ENCODE data around the gene PLVAP. TPM values are rescaled to one million over a fixed set of nuclear protein-coding genes. Genes with fewer than 3 reads are reported as not detected.
"Not testable (repeated sequence)": the region's sequence is repeated elsewhere in the genome, so short reads cannot be mapped to it uniquely, and the experiment has no call there.

PLVAP gene
- total and polyA plus RNA-seq, 5 donors, result 81.7 to 113 (median 105) TPM

DNA sequence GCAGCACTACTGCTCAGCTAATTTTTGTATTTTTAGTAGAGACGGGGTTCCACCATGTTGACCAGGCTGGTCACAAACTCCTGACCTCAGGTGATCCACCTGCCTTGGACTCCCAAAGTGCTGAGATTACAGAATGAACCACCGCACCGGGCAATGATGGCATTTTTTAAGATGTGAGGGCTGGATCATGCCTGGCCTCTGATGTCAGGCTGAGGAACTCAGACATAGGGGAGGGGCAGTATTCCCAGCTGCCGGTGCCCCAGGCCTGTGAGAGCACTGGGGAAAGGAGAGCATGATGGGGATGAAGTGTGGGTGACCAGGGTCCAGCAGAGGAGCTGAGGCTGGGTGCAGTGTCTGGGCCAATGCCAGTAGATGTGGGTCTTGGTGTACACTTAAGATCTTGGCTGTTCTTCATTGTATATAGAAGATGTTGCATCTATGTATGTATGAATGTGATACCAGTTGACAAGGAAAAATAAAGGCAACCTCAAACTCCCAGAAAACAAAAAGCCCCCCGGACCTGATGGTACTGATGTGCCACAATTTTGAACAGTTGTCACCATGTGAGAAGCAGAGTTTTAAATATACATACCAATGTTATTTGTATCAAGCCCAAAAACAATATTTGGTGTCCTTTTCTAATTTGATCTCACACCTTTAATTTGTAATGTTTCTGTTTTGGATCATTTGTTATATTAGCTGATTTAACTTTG, 3.4 kb upstream of the PLVAP start:
- H3K4me3 ChIP-seq (ENCODE audit: low read length), result no peak overlapping the region
- no peaks in the 10 kb centered on the region for H3K4me1 ChIP-seq (ENCODE audit: control insufficient read depth, insufficient read depth, low read length)
- ATAC-seq (no peak), DNase-seq (peak in 1 of 3 donors; percentile 30)
- no peaks in the 10 kb centered on the region for H3K27me3 ChIP-seq (ENCODE audit: control insufficient read depth, insufficient read depth)
- 94% methylated on average over 5 of the region's 5 CpGs for WGBS
- intact Hi-C loops (cut with DNase I), result loop anchor here in 2 of 4 donors (10.0 kb wide), 1 partner anchor 86 kb away; no protein-coding TSS in a partner anchor
- no peak overlapping the region for H3K27ac ChIP-seq (ENCODE audit: low read length)
- H3K9me3 ChIP-seq (ENCODE audit: control insufficient read depth, low read length), result no peaks in the 10 kb centered on the region

DNA sequence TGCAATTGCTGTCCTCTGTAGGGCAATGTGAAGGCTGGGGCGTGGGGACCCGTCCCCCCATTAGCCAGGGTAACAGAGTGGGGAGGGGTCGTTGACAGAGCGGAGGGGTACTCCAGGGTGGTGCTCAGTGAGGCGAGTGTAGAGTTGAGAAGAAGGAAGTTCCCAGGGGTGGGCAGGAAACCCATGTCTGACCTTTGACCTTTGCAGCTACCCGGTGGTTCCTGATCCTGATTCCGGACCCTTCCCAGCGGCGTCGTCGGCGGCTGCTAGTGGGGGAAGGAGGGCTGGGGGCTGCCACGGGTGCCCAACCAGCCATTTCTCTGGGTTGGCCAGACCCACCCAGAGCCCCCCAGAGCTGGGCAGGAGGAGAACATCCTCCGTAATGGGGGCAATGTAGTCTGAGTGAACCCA, 2.1 kb upstream of the PLVAP start:
- WGBS, result 30% methylated on average over 14 of the region's 14 CpGs
- intact Hi-C loops (cut with DNase I), result no loop called here
- Histone ChIP-seq H3K27me3 (ENCODE audit: control insufficient read depth, insufficient read depth) (no peaks in the 10 kb centered on the region), H3K4me1 (ENCODE audit: control insufficient read depth, insufficient read depth, low read length) (no peaks in the 10 kb centered on the region), H3K9me3 (ENCODE audit: control insufficient read depth, low read length) (no peaks in the 10 kb centered on the region), H3K4me3 (ENCODE audit: low read length) (no peak overlapping the region), H3K27ac (ENCODE audit: low read length) (no peak overlapping the region)
- DNase-seq (peak in 1 of 3 donors; percentile 66), ATAC-seq (no peak)

DNA sequence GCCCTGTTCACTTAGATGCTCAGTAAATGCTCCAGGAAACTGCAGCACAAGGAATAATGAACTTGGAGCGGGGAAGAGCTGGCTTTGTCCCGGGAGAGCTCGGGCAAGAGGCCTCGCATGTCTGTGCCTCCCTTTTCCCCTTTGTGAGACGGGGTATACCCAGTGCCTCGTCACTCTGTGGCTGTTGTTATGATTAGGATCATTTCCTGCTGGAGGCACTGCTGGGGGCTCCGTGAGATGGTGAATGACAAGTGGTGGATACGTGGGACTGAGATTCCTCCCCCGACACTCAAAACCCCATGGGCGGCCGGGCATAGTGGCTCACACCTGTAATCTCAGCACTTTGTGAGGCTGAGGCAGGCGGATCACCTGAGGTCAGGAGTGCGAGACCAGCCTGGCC, 1.1 kb upstream of the PLVAP start:
- DNase-seq (no peak), ATAC-seq (no peak)
- no peaks in the 10 kb centered on the region for H3K9me3 ChIP-seq (ENCODE audit: control insufficient read depth, low read length)
- WGBS, result 66% methylated on average over 13 of the region's 13 CpGs
- H3K27ac ChIP-seq (ENCODE audit: low read length), result no peak overlapping the region
- intact Hi-C loops (cut with DNase I), result no loop called here
- no peaks in the 10 kb centered on the region for H3K4me1 ChIP-seq (ENCODE audit: control insufficient read depth, insufficient read depth, low read length)
- no peak overlapping the region for H3K4me3 ChIP-seq (ENCODE audit: low read length)
- no peaks in the 10 kb centered on the region for H3K27me3 ChIP-seq (ENCODE audit: control insufficient read depth, insufficient read depth)

DNA sequence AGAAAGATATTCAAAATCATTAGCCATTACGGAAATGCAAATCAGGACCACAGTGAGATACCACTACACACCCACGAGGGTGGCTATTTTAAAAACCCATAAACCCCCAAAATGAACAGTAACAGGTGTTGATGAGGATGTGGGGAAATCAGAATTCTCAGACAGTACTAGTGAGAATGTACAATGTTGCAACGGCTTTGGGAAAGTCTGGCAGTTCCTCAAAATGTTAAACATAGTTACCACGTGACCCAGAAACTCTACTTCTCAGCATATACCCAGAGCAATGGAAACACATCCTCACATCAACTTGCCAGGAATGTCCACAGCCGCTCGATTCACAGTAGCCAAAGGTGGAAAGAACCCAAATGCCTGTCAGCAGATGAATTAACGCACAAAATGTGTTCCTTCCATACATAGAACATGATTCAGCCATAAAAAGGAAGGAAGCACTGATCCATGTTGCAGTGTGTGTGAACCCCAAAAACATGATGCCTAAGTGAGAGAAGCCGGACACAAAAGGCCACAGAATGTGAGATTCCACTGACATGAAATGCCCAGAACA, 7.0 kb downstream of the PLVAP start:
- intact Hi-C loops (cut with DNase I), result no loop called here
- ATAC-seq, result peak in 1 of 2 donors; percentile 24
- Histone ChIP-seq H3K4me3 (ENCODE audit: low read length) (no peak overlapping the region), H3K9me3 (ENCODE audit: control insufficient read depth, low read length) (no peaks in the 10 kb centered on the region), H3K4me1 (ENCODE audit: control insufficient read depth, insufficient read depth, low read length) (no peaks in the 10 kb centered on the region), H3K27ac (ENCODE audit: low read length) (no peak overlapping the region), H3K27me3 (ENCODE audit: control insufficient read depth, insufficient read depth) (no peaks in the 10 kb centered on the region)
- 33% methylated on average over 8 of the region's 8 CpGs for WGBS
- DNase-seq, result peak in 1 of 3 donors; percentile 4

DNA sequence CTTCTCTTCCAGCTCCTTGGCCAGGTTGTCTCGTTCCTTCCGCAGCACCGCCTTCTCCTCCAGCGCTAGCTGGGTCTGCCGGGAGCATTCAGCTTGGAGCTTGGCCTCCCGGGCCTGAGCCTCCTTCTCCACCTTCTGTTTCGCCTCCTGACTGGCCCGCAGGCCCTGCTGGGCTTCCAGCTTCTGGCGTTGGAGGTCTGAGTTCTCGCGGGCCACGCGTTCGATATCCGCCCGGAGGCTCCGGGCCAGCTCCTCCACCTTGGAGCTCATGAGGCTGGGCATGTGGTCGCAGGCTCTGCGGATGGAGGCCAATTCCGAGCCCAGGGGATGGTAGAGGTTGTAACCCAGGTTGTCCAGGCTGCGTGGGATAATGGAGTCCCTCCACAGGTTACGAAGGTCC, 11.8 kb downstream of the PLVAP start:
- Histone ChIP-seq H3K27me3 (ENCODE audit: control insufficient read depth, insufficient read depth) (no peaks in the 10 kb centered on the region), H3K27ac (ENCODE audit: low read length) (no peak overlapping the region), H3K9me3 (ENCODE audit: control insufficient read depth, low read length) (no peaks in the 10 kb centered on the region), H3K4me1 (ENCODE audit: control insufficient read depth, insufficient read depth, low read length) (no peaks in the 10 kb centered on the region), H3K4me3 (ENCODE audit: low read length) (no peak overlapping the region)
- WGBS, result 95% methylated on average over 22 of the region's 22 CpGs
- DNase-seq (peak in 1 of 3 donors; percentile 29), ATAC-seq (no peak)
- intact Hi-C loops (cut with DNase I), result no loop called here

DNA sequence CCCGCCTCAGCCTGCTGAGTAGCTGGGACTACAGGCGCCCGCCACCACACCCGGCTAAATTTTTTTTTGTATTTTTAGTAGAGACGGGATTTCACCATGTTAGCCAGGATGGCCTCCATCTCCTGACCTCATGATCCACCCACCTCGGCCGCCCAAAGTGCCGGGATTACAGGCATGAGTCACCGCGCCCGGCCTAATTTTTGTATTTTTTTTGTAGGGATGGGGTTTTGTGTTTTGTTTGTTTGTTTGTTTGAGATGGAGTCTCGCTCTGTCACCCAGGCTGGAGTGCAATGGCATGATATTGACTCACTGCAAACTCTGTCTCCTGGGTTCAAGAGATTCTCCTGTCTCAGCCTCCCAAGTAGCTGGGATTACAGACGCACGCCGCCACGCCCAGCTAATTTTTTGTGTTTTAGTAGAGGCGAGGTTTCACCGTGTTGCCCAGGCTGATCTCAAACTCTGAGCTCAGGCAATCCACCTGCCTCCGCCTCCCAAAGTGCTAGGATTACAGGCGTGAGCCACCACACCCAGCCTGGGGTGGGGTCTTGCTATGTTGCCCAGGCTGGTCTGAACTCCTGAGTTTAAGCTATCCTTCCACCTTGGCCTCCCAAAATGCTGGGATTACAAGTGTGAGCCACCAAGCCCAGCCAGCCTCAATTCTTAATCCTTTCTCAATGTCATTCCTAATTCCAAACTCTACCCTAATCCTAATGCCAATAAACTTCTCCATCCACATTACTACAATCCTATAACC, 13.1 kb downstream of the PLVAP start:
- 91% methylated on average over 20 of the region's 20 CpGs for WGBS
- H3K4me3 ChIP-seq (ENCODE audit: low read length); H3K4me1 ChIP-seq (ENCODE audit: control insufficient read depth, insufficient read depth, low read length); H3K27me3 ChIP-seq (ENCODE audit: control insufficient read depth, insufficient read depth); ATAC-seq; H3K27ac ChIP-seq (ENCODE audit: low read length); intact Hi-C loops (cut with DNase I); H3K9me3 ChIP-seq (ENCODE audit: control insufficient read depth, low read length): not testable (repeated sequence)
- peak in 1 of 3 donors; percentile 7 for DNase-seq

DNA sequence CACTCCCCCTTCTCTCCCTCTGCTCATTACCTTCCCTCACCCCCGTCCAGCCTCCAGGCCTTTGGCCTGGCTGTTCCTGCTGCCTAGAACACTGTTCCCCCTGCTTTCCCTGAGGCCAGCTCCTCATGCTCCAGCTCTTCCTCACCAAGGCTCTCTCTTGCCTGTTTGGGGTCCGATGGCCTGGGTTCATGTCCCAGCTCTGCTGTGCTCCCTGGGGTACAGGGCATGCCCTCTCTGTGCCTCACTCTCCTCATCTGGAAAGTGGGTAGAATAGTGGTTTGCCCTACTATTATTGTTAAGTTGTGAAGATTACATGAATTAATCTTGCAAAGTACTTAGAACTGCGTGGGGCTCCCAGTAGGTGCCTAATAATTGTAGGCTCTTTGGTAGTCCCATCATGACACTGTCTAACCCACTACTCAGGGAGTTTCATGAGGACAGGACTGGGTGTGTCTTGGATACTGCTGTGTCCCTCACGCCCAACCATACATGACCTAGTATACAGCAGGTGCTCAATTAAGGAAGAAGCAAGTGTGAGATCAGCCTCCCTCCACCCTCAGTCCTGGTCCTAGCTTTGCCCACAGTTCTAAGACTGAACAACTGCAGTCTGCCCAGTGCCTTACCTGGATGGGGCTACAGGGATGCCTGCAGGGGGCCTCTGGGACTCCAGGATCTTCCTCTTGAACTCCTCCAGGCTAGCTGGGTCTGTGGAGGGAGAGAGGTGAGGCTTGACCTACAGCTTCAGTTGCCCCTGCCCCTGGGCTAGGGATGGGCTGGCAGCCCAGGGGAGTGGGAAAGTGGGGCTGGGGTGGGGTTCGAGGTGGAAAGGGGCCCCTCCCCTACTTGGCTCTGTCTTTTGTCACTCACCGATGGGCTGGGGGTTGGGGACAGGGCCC, 17.0 kb downstream of the PLVAP start:
- WGBS, result 80% methylated on average over 6 of the region's 6 CpGs
- Histone ChIP-seq H3K9me3 (ENCODE audit: control insufficient read depth, low read length) (no peaks in the 10 kb centered on the region), H3K27ac (ENCODE audit: low read length) (no peak overlapping the region), H3K4me3 (ENCODE audit: low read length) (no peak overlapping the region), H3K4me1 (ENCODE audit: control insufficient read depth, insufficient read depth, low read length) (no peaks in the 10 kb centered on the region), H3K27me3 (ENCODE audit: control insufficient read depth, insufficient read depth) (no peaks in the 10 kb centered on the region)
- no peak for ATAC-seq
- intact Hi-C loops (cut with DNase I), result no loop called here
- DNase-seq, result peak in 1 of 3 donors; percentile 28

DNA sequence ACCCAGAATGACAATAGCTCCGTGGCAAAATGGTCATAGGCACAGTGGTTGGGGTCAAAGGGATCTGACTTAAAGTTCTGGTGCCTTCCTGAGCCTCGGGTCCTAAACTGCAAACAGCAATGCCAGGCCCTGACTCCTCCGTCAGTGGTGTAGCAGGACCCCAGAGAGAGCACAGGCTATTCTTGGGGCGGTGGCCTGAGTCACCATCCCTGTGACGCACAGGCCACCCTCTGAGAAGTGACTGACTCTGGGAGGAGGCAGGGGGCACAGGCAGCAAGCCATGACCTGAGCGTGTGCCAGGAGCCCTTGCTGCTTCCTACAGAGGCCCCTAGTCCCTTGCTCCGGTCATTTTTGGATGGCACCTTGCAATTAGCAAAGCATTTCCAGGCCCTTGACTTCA, 18.7 kb downstream of the PLVAP start:
- Histone ChIP-seq H3K4me3 (ENCODE audit: low read length) (no peak overlapping the region), H3K27me3 (ENCODE audit: control insufficient read depth, insufficient read depth) (no peaks in the 10 kb centered on the region), H3K27ac (ENCODE audit: low read length) (peak overlapping the region; percentile 51), H3K9me3 (ENCODE audit: control insufficient read depth, low read length) (no peaks in the 10 kb centered on the region), H3K4me1 (ENCODE audit: control insufficient read depth, insufficient read depth, low read length) (no peaks in the 10 kb centered on the region)
- ATAC-seq (peak; percentile 53 to 70), DNase-seq (peak in 1 of 3 donors; percentile 61)
- 59% methylated on average over 7 of the region's 7 CpGs for WGBS
- intact Hi-C loops (cut with DNase I), result no loop called here

DNA sequence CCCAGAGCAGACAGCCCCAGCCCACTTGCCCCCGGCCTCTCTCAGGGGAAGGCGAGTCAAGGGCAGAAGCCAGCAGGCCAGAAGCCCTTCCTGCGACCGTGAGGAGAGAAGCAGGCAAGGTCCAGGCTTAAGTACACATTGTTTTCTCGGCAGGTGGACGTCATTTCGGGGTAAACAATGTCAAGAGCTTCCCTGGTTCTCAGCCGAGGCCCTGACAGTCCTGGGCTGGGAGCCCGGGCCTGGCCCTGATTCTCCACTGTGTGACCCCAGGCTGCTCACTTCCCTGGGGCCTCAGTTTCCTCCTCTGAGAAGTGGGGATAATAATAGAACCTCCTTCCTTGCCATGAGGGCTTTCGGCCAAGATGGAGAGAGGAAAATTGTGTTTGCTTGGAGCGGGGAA, 19.4 kb downstream of the PLVAP start:
- 58% methylated on average over 11 of the region's 11 CpGs for WGBS

DNA sequence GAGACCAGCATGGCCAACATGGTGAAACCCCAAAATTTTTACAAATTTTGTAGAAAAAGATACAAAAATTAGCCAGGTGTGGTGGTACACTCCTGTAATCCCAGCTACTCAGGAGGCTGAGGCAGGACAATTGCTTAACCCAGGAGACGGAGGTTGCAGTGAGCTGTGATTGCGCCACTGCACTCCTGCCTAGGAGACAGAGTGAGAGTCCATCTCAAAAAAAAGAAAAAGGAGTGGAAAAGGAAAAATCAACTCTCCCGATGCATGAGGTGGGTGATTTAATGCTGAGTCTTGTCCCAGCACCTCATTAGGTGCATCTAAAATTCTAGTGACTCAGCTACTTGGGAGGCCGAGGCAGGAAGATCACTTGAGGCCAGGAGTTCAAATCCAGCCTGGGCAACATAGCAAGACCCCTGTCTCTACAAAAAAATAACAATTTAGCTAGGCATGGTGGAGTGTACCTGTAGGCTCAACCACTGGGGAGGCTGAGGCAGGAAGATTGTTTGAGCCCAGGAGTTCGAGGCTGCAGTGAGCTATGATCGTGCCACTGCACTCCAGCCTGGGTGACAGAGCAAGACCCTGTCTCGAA, 20.0 kb downstream of the PLVAP start:
- intact Hi-C loops (cut with DNase I), result no loop called here
- WGBS, result 84% methylated on average over 7 of the region's 7 CpGs
- DNase-seq (peak in 1 of 3 donors; percentile 5), ATAC-seq (no peak)
- Histone ChIP-seq H3K4me1 (ENCODE audit: control insufficient read depth, insufficient read depth, low read length) (no peaks in the 10 kb centered on the region), H3K27me3 (ENCODE audit: control insufficient read depth, insufficient read depth) (no peaks in the 10 kb centered on the region), H3K4me3 (ENCODE audit: low read length) (no peak overlapping the region), H3K9me3 (ENCODE audit: control insufficient read depth, low read length) (no peaks in the 10 kb centered on the region), H3K27ac (ENCODE audit: low read length) (no peak overlapping the region)

More for the DNA sequence above, 19.4 kb downstream of the PLVAP start:
- H3K9me3 ChIP-seq (ENCODE audit: control insufficient read depth, low read length), result no peaks in the 10 kb centered on the region
- ATAC-seq (peak; percentile 26), DNase-seq (peak in 1 of 3 donors; percentile 59)
- no peaks in the 10 kb centered on the region for H3K4me1 ChIP-seq (ENCODE audit: control insufficient read depth, insufficient read depth, low read length)
- H3K27me3 ChIP-seq (ENCODE audit: control insufficient read depth, insufficient read depth), result no peaks in the 10 kb centered on the region
- no peak overlapping the region for H3K4me3 ChIP-seq (ENCODE audit: low read length)
- intact Hi-C loops (cut with DNase I), result no loop called here
- peak overlapping the region; percentile 51 for H3K27ac ChIP-seq (ENCODE audit: low read length)

All from right cardiac atrium (tissue), 5 donors.